ENCODE data around the gene COBL. TPM values are rescaled to one million over a fixed set of nuclear protein-coding genes. Genes with fewer than 3 reads are reported as not detected.

COBL gene
- total and polyA plus RNA-seq, 2 of the 4 experiments (the other 2 are of a cell fraction), result under 0.01 TPM; not detected in 1

GRCh38 chr7:51314726-51315125 lies 1.9 kb downstream of the COBL start:
- Histone ChIP-seq H3K18ac (ENCODE audit: low read depth, low read length) (no peak overlapping the region), H3K79me1 (ENCODE audit: low read depth in 1 of 2, low read length in 2 of 2) (no peaks in the 10 kb centered on the region), H3K4ac (ENCODE audit: low read depth, low read length) (no peak overlapping the region), H2AK9ac (replicated peaks; ENCODE audit: low read depth, low read length, poor library complexity) (no peak overlapping the region), H3K27me3 (ENCODE audit: control insufficient read depth, insufficient read depth, low read length) (peaks cover 18% of the 10 kb centered on the region), H3K9me1 (ENCODE audit: insufficient read depth, low read length) (no peaks in the 10 kb centered on the region), H2BK5ac (ENCODE audit: low read depth, low read length, poor library complexity, severe bottlenecking) (no peak overlapping the region), H4K20me1 (ENCODE audit: insufficient read depth, low read length) (no peaks in the 10 kb centered on the region), H2AFZ (replicated peaks; ENCODE audit: low read length, poor library complexity) (no peak overlapping the region), H4K91ac (ENCODE audit: insufficient read depth, low read depth, low read length) (no peak overlapping the region), H3K36me3 (ENCODE audit: control insufficient read depth, insufficient read depth, low read length) (no peaks in the 10 kb centered on the region), H4K8ac (ENCODE audit: low read depth in 2 of 2, low read length in 2 of 2) (no peak overlapping the region), H3K14ac (replicated peaks; ENCODE audit: low read depth, low read length) (no peak overlapping the region), H2AK5ac (ENCODE audit: low read depth, low read length) (no peak overlapping the region), H3K9ac (ENCODE audit: low read depth, low read length) (no peak overlapping the region), H2BK20ac (ENCODE audit: low read depth, low read length) (no peak overlapping the region), H3K4me3 (ENCODE audit: insufficient read depth, low read depth, low read length) (no peak overlapping the region), H4K5ac (ENCODE audit: low read depth, low read length) (no peak overlapping the region), H3K4me2 (ENCODE audit: low read depth, low read length) (no peak overlapping the region), H3K9me3 (ENCODE audit: control insufficient read depth, insufficient read depth, low read length) (no peaks in the 10 kb centered on the region), H3K27ac (ENCODE audit: insufficient read depth, low read length) (no peak overlapping the region), H3K23ac (ENCODE audit: low read depth, low read length) (no peak overlapping the region), H3K56ac (ENCODE audit: extremely low read depth, insufficient read depth, low read length) (no peak overlapping the region), H2BK15ac (ENCODE audit: low read depth, low read length) (no peak overlapping the region), H3K4me1 (ENCODE audit: control insufficient read depth, insufficient read depth, low read length) (no peaks in the 10 kb centered on the region), H2BK120ac (ENCODE audit: low read depth, low read length) (no peak overlapping the region)
- DNase-seq (no peak), ATAC-seq (ENCODE audit: low read depth) (no peak)
- no peak for TF ChIP-seq MXI1 (IDR thresholded peaks at IDR 0.05; ENCODE audit: borderline replicate concordance, low read depth, low read length)
- no peak for TF ChIP-seq RAD21 (IDR thresholded peaks at IDR 0.05; ENCODE audit: low read length)
- no peak for TF ChIP-seq FOS (IDR thresholded peaks at IDR 0.05; ENCODE audit: low read depth, low read length)
- no peak for TF ChIP-seq USF2 (IDR thresholded peaks at IDR 0.05; ENCODE audit: low read depth, low read length)
- TF ChIP-seq RCOR1 (IDR thresholded peaks at IDR 0.05; ENCODE audit: insufficient replicate concordance, low read length), result no peak
- in situ Hi-C loops (cut with MboI; ENCODE audit: low sequenced_read_pairs), result no loop called here
- CTCF ChIA-PET, result no interaction called here
- intact Hi-C loops (cut with micrococcal nuclease), result no loop called here
- no CpG with 5 or more reads among the region's 4 CpGs for WGBS, 2 experiments (ENCODE audit: extremely low coverage in 2 of 2, insufficient read length in 1 of 2)
- POLR2A ChIA-PET (ENCODE audit: unreplicated experiment), result no interaction called here
- dilution Hi-C loops (cut with HindIII; ENCODE audit: low sequenced_read_pairs, unreplicated experiment), result no loop called here
- BruUV-seq (replicated peaks), result no TSS peak

All from IMR-90 (cell line).